Calu3 (cell line): ENCODE results near the gene TIPRL. TPM values are rescaled to one million over a fixed set of nuclear protein-coding genes. Genes with fewer than 3 reads are reported as not detected.
"Not testable (repeated sequence)": the region's sequence is repeated elsewhere in the genome, so short reads cannot be mapped to it uniquely, and the experiment has no call there.

Experiments used
- BruUV-seq: library from RNA; stranded (reverse); fragments of 400-500 nt; replicated peaks from 2 replicates; lab custom pipeline; 2021; lab: Mats Ljungman, UMichigan
- CTCF ChIA-PET: fragments of 300-600 bp; sonication (Branson Sonifier 250); formaldehyde crosslinking; loops from one replicate; lab custom pipeline; 2022; ENCODE audit warnings: antibody characterized with exemption; lab: Charles Lee
- DNase-seq: peaks from one replicate; pipeline ENCODE4 v3.0.0; 2022
- H3K27ac Mint-ChIP-seq: one replicate; pipeline ENCODE4 v1.8.0; 2022; ENCODE audit warnings: mixed read lengths; ENCODE audit not compliant: unreplicated experiment
- H3K27me3 Mint-ChIP-seq: one replicate; pipeline ENCODE4 v1.8.0; 2022; ENCODE audit warnings: mixed read lengths; ENCODE audit not compliant: unreplicated experiment
- H3K36me3 Mint-ChIP-seq: one replicate; pipeline ENCODE4 v1.8.0; 2022; ENCODE audit warnings: mild to moderate bottlenecking, moderate library complexity, mixed read lengths; ENCODE audit not compliant: insufficient read depth, unreplicated experiment
- H3K4me1 Mint-ChIP-seq: one replicate; pipeline ENCODE4 v1.8.0; 2022; ENCODE audit warnings: mild to moderate bottlenecking, low read depth, mixed read lengths; ENCODE audit not compliant: unreplicated experiment
- H3K4me3 Mint-ChIP-seq: one replicate; pipeline ENCODE4 v1.8.0; 2022; ENCODE audit warnings: mild to moderate bottlenecking, low read depth, moderate library complexity, mixed read lengths; ENCODE audit not compliant: unreplicated experiment
- H3K9me3 Mint-ChIP-seq: one replicate; pipeline ENCODE4 v1.8.0; 2022; ENCODE audit warnings: low read depth, mixed read lengths; ENCODE audit not compliant: unreplicated experiment
- intact Hi-C: fragments of 100-400 bp; cut with micrococcal nuclease; formaldehyde crosslinking; loops from one replicate; pipeline ENCODE4 v1.10.0; 2022; ENCODE audit not compliant: unreplicated experiment
- total RNA-seq: library from RNA; stranded (reverse); gene quantifications from 2 replicates; pipeline ENCODE4 v1.2.3, GENCODE V29; 2022
- TF ChIP-seq, protein P1 (sequence below): fragments of 200-600 bp; IDR thresholded peaks from one replicate; pipeline ENCODE4 v1.8.0; 2022; ENCODE audit warnings: antibody characterized with exemption; ENCODE audit not compliant: unreplicated experiment

The TIPRL gene
- total RNA-seq, 1 experiment from 2014 or later = 41.6 TPM

GRCh38 chr1:168172250-168172915, 6.4 kb upstream of the TIPRL start:
- Mint-ChIP-seq H3K4me1 (no peaks in the 10 kb centered on the region), H3K27me3 (no peaks in the 10 kb centered on the region), H3K36me3 (no peaks in the 10 kb centered on the region), H3K4me3 (no peak overlapping the region), H3K27ac (no peak overlapping the region), H3K9me3 (peaks cover 2% of the 10 kb centered on the region)
- TF ChIP-seq, protein P1, sequence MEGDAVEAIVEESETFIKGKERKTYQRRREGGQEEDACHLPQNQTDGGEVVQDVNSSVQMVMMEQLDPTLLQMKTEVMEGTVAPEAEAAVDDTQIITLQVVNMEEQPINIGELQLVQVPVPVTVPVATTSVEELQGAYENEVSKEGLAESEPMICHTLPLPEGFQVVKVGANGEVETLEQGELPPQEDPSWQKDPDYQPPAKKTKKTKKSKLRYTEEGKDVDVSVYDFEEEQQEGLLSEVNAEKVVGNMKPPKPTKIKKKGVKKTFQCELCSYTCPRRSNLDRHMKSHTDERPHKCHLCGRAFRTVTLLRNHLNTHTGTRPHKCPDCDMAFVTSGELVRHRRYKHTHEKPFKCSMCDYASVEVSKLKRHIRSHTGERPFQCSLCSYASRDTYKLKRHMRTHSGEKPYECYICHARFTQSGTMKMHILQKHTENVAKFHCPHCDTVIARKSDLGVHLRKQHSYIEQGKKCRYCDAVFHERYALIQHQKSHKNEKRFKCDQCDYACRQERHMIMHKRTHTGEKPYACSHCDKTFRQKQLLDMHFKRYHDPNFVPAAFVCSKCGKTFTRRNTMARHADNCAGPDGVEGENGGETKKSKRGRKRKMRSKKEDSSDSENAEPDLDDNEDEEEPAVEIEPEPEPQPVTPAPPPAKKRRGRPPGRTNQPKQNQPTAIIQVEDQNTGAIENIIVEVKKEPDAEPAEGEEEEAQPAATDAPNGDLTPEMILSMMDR = no peak
- intact Hi-C loops = no loop called here
- no peak for DNase-seq
- CTCF ChIA-PET = interaction anchor here (0.7 kb wide), 2 partner anchors 48 to 88 kb away, joined by 5 to 8 read pairs; no protein-coding TSS in a partner anchor
- BruUV-seq = no TSS peak

GRCh38 chr1:168178227-168178637, 530 bp upstream of the TIPRL start:
- TSS peak; percentile 94 for BruUV-seq
- DNase-seq = no peak
- CTCF ChIA-PET = interaction anchor here (1.0 kb wide), 1 partner anchor 48 kb away, joined by 4 read pairs; the partner anchor contains the start of gene SFT2D2
- H3K36me3 Mint-ChIP-seq = no peaks in the 10 kb centered on the region
- H3K9me3 Mint-ChIP-seq = no peaks in the 10 kb centered on the region
- TF ChIP-seq, protein P1 = no peak
- no peaks in the 10 kb centered on the region for H3K4me1 Mint-ChIP-seq
- H3K27me3 Mint-ChIP-seq = no peaks in the 10 kb centered on the region
- H3K4me3 Mint-ChIP-seq = no peak overlapping the region
- intact Hi-C loops = loop anchor here (2.0 kb wide), 1 partner anchor 51 kb away; no protein-coding TSS in a partner anchor
- no peak overlapping the region for H3K27ac Mint-ChIP-seq

- Mint-ChIP-seq H3K9me3 (no peaks in the 10 kb centered on the region), H3K4me1 (no peaks in the 10 kb centered on the region), H3K4me3 (no peak overlapping the region), H3K27me3 (no peaks in the 10 kb centered on the region), H3K36me3 (no peaks in the 10 kb centered on the region), H3K27ac (no peak overlapping the region)
- TF ChIP-seq, protein P1 = no peak
- CTCF ChIA-PET = interaction anchor here (1.0 kb wide), 1 partner anchor 46 kb away, joined by 4 read pairs; the partner anchor contains the start of gene SFT2D2
- DNase-seq = peak; percentile 8
- BruUV-seq = no TSS peak
- intact Hi-C loops = loop anchor here (2.0 kb wide), 1 partner anchor 49 kb away; no protein-coding TSS in a partner anchor
Measured at GRCh38 chr1:168179438-168180147, 831 bp downstream of the TIPRL start.

DNA sequence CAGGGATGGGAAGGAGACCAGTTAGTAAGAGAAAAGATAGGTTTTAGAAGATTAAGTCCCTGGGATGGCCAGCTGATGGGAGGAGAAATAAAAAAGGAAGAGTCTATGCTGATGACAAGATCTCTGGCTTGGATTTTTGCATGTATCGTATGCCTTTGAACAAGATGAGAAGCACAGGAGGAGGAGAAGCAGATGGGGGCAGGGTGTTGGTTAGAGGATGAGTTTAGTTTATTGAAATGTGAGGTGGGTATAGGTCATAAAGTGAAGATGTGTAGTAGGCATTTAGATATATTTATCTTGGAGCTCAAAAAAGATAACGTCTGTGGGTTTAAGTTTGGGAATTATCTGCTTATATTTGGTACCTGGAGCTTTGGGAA, 1.4 kb downstream of the TIPRL start:
- TF ChIP-seq, protein P1 = no peak
- no peak overlapping the region for H3K27ac Mint-ChIP-seq
- no peak overlapping the region for H3K4me3 Mint-ChIP-seq
- peaks cover 2% of the 10 kb centered on the region for H3K36me3 Mint-ChIP-seq
- no peaks in the 10 kb centered on the region for H3K9me3 Mint-ChIP-seq
- H3K4me1 Mint-ChIP-seq = no peaks in the 10 kb centered on the region
- CTCF ChIA-PET = no interaction called here
- no peaks in the 10 kb centered on the region for H3K27me3 Mint-ChIP-seq
- BruUV-seq = no TSS peak
- no peak for DNase-seq
- intact Hi-C loops = no loop called here

GRCh38 chr1:168181063-168181720, 2.4 kb downstream of the TIPRL start:
- H3K4me1 Mint-ChIP-seq, BruUV-seq, DNase-seq, intact Hi-C loops, H3K9me3 Mint-ChIP-seq, H3K27me3 Mint-ChIP-seq, H3K36me3 Mint-ChIP-seq, H3K4me3 Mint-ChIP-seq: not testable (repeated sequence)
- H3K27ac Mint-ChIP-seq = peak overlapping the region; percentile 22
- CTCF ChIA-PET = interaction anchor here (0.6 kb wide), 1 partner anchor 1206 kb away, joined by 5 read pairs; no protein-coding TSS in a partner anchor
